Gastroesophageal sphincter (tissue), 4 donors: ENCODE data around the gene DCC. TPM values are rescaled to one million over a fixed set of nuclear protein-coding genes. Genes with fewer than 3 reads are reported as not detected.

Experiments
- ATAC-seq: fragments of 150-250 bp; one replicate; pipeline ENCODE4 v1.9.1; 2016; ENCODE audit warnings: mild to moderate bottlenecking, moderate library complexity
- H3K27ac ChIP-seq, 4 donors: fragments of 200-600 bp; sonication (generic) in 3 of 4; 1 replicate in 3 of 4; 2 replicates in 1 of 4; pipeline ENCODE4 v1.5.1; 2016 to 2019
- H3K27me3 ChIP-seq: fragments of 200-600 bp; sonication (generic); one replicate; pipeline ENCODE4 v1.5.1; 2019
- H3K36me3 ChIP-seq, 2 donors: fragments of 200-600 bp; sonication (generic); one replicate each; pipeline ENCODE4 v1.5.1; 2019; ENCODE audit warnings: control low read depth in 1 of 2
- H3K4me1 ChIP-seq, 3 donors: fragments of 200-600 bp; sonication (generic); 1 replicate in 2 of 3; 2 replicates in 1 of 3; pipeline ENCODE4 v1.5.1; 2016 to 2019; ENCODE audit warnings: control low read depth in 2 of 3
- H3K4me3 ChIP-seq, 2 donors: fragments of 200-600 bp; sonication (generic); one replicate each; pipeline ENCODE4 v1.5.1; 2019; ENCODE audit warnings: mild to moderate bottlenecking in 1 of 2, moderate library complexity in 1 of 2
- H3K9me3 ChIP-seq, 3 donors: fragments of 200-600 bp; sonication (generic); one replicate each; pipeline ENCODE4 v1.5.1; 2017 to 2019; ENCODE audit warnings: control low read depth in 2 of 3
- EP300 ChIP-seq: sonication (generic); formaldehyde crosslinking; IDR thresholded peaks from one replicate; pipeline ENCODE4 v1.6.1; 2017; ENCODE audit warnings: antibody characterized with exemption, mild to moderate bottlenecking
- POLR2A ChIP-seq, 2 donors: fragments of 450-650 bp; IDR thresholded peaks; one replicate each; pipeline ENCODE4 v1.6.1; 2017; ENCODE audit warnings: antibody characterized with exemption in 2 of 2, mild to moderate bottlenecking in 2 of 2, moderate library complexity in 1 of 2
- POLR2AphosphoS5 ChIP-seq: sonication (generic); formaldehyde crosslinking; IDR thresholded peaks from one replicate; pipeline ENCODE4 v1.6.1; 2017; ENCODE audit warnings: antibody characterized with exemption
- WGBS, 2 donors: methylation state at CpG; one replicate each; pipeline ENCODE4 v1.1.5; 2018; ENCODE audit warnings: low coverage in 1 of 2; 5-methylcytosine and 5-hydroxymethylcytosine counted together
- total RNA-seq, 4 donors: library from RNA; depleted of rRNA; stranded (reverse); fragments of >200 nt; gene quantifications; one replicate each; pipeline ENCODE4 v1.1.0, GENCODE V29; 2016
- TF ChIP-seq, protein P1 (sequence below), 4 experiments: fragments of 200-600 bp in 2 of 4; fragments of 450-650 bp in 2 of 4; sonication (generic) in 1 of 4; IDR thresholded peaks; one replicate each; pipeline ENCODE4 v1.5.1; 2017 to 2019; ENCODE audit warnings: antibody characterized with exemption in 4 of 4, mild to moderate bottlenecking in 2 of 4, moderate library complexity in 2 of 4

Gene DCC
- total RNA-seq, 4 donors from 2014 or later, result 0.13 to 0.54 (median 0.47) TPM; not detected in 1

DNA sequence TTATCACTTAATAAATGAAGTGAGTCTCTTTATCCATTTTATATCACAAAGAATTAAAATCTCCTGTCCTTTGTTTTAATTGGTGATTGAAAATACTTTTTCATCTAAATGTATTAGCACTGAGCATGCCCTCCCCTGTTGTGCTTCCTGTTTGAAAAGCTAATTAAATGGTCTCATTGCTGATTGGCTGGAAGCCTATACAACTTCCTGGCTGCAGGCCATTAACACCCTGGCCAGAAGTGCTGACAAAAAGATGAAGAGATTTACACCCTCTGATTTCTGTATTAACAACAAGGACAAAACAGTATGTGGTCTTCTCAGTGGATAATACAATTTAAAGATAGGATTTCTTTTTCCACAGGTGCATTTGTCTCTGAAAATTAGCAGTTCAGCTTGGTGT lies 548.0 kb downstream of the DCC start:
- Histone ChIP-seq H3K27ac (no peak overlapping the region), H3K4me3 (no peak overlapping the region), H3K36me3 (no peaks in the 10 kb centered on the region), H3K4me1 (no peaks in the 10 kb centered on the region), H3K27me3 (no peaks in the 10 kb centered on the region), H3K9me3 (no peaks in the 10 kb centered on the region)
- TF ChIP-seq POLR2AphosphoS5 (no peak), EP300 (no peak), POLR2A (IDR thresholded peaks at IDR 0.05) (no peak)
- TF ChIP-seq, protein P1, sequence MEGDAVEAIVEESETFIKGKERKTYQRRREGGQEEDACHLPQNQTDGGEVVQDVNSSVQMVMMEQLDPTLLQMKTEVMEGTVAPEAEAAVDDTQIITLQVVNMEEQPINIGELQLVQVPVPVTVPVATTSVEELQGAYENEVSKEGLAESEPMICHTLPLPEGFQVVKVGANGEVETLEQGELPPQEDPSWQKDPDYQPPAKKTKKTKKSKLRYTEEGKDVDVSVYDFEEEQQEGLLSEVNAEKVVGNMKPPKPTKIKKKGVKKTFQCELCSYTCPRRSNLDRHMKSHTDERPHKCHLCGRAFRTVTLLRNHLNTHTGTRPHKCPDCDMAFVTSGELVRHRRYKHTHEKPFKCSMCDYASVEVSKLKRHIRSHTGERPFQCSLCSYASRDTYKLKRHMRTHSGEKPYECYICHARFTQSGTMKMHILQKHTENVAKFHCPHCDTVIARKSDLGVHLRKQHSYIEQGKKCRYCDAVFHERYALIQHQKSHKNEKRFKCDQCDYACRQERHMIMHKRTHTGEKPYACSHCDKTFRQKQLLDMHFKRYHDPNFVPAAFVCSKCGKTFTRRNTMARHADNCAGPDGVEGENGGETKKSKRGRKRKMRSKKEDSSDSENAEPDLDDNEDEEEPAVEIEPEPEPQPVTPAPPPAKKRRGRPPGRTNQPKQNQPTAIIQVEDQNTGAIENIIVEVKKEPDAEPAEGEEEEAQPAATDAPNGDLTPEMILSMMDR (IDR thresholded peaks at IDR 0.05), result no peak
- no peak for ATAC-seq

DNA sequence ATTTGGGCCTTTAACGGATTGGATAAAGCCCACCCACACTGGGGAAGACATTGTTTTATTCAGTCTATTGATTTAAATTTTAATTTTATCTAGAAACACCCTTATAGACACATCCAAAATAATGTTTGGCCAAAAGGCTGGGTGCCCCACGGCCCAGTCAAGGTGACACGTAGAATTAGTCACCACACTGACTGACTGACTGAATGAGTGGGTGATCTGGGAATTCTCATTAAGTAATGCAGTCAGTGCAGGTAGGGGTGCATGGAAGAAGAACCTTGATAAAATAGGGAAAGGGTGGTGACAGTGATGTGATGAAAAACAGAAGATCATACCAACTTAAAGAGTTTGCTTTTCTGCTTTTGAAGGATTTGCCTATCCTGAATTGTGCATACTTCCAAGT lies 554.8 kb downstream of the DCC start:
- H3K27me3 ChIP-seq, result no peaks in the 10 kb centered on the region
- TF ChIP-seq POLR2A (IDR thresholded peaks at IDR 0.05) (no peak), POLR2AphosphoS5 (no peak), EP300 (no peak)
- TF ChIP-seq, protein P1 (IDR thresholded peaks at IDR 0.05), result no peak
- no peaks in the 10 kb centered on the region for H3K36me3 ChIP-seq
- H3K4me3 ChIP-seq, result no peak overlapping the region
- no peaks in the 10 kb centered on the region for H3K9me3 ChIP-seq
- H3K27ac ChIP-seq, result no peak overlapping the region
- 86 to 93% methylated on average over 3 of the region's 3 CpGs for WGBS, 2 donors
- H3K4me1 ChIP-seq, result peaks cover 0 to 4% (median 0%) of the 10 kb centered on the region in 3 donors
- ATAC-seq, result no peak

DNA sequence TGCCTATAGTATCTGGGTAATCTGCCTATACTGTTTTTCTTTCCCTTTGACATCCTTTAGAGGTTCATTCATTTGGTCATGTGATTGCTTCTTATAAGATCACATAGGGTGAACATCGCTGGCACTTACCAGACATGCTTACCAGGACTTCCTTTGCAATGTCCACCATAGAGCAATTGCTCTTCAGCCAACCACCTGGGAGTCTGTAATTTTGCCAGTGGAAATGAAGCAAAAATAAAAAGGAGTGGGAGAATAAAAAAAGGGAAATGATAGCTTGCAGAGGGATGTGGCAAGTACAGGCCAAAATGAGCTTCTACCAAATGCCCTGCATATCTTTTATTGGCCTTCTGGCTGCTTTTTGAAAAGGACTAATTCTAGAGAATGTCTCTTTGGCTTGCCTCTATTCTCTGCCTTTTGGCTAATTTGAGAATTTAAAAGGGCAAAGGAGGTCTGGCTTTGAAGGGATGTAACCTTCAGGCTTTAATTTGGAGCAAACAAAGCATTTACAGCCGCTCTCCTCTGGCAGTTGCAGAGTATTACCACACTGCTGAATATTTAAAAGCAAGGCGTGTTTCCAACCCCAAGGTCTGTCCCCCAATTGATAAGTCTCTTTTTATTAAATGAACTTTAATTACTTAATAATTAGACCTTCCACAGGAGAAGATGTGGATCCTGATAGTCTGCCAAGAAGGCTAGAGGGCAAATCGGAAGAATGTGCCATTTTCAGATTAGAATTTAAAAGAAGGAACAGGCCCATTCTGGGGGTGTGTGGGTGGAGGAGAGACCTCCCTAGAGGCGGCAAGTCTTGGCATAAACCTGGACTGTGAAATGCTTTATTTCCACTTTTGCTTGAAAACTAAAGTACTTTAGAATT lies 557.9 kb downstream of the DCC start:
- Histone ChIP-seq H3K9me3 (no peaks in the 10 kb centered on the region), H3K4me3 (no peak overlapping the region), H3K27me3 (no peaks in the 10 kb centered on the region), H3K4me1 (peaks cover 0 to 4% (median 0%) of the 10 kb centered on the region in 3 donors), H3K36me3 (no peaks in the 10 kb centered on the region), H3K27ac (no peak overlapping the region)
- no peak for ATAC-seq
- TF ChIP-seq POLR2A (IDR thresholded peaks at IDR 0.05), result no peak
- no peak for TF ChIP-seq POLR2AphosphoS5
- TF ChIP-seq EP300, result no peak
- WGBS, 2 donors, result 59 to 77% methylated on average over 5 of the region's 5 CpGs

DNA sequence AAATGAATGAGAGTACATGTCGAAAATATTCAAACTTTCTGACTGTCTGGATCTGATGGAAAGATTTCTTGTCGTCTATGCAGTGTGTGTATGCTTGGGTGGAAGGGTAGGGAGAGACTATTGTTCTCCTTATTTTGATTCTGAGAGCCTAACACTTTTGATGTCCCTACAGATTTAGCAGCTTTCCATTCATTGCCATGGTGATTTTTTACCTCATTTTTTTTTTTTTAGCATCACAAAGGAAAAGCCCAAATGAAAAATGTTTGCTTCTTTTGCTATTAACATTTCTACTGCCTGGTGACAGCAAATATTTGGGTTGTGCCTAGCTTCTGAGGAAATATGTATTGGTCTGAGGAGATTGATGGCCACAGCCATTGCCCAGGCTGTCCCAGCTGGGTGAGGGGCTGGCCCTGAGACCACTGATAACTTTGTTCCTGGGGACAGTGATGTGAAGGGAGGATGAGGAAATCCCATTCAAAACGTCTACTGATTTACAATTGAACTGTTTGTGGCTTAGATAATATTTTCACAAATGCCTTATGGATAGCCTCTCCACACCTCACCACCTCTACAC lies 558.6 kb downstream of the DCC start:
- H3K27ac ChIP-seq, result no peak overlapping the region
- H3K27me3 ChIP-seq, result no peaks in the 10 kb centered on the region
- H3K36me3 ChIP-seq, result no peaks in the 10 kb centered on the region
- H3K9me3 ChIP-seq, result no peaks in the 10 kb centered on the region
- TF ChIP-seq POLR2A (IDR thresholded peaks at IDR 0.05) (no peak), EP300 (no peak), POLR2AphosphoS5 (no peak)
- TF ChIP-seq, protein P1 (IDR thresholded peaks at IDR 0.05), result no peak
- peaks cover 0 to 4% (median 0%) of the 10 kb centered on the region in 3 donors for H3K4me1 ChIP-seq
- no peak for ATAC-seq
- no peak overlapping the region for H3K4me3 ChIP-seq
- 36 to 73% methylated on average over 2 to 3 of the region's 3 CpGs for whole genome bisulfite sequencing, 2 donors

DNA sequence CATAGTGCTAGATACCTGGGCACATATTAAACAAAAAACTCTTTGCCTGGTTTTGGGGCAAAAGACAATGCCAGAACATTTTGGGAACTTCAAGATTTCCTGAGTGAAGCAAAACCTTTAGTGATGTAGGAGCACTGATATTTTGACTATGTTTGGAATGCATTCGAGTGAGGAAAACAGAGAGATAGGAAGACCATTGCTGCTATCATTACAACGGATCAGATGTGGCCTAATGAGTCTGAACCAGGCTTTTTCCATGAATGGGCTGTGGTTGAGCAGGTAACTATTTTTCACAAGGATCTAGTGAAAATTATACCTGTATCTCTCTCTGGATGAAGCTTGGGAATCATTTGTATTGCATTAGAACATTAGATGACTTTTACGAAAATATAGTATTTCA lies 562.2 kb downstream of the DCC start:
- H3K9me3 ChIP-seq, result no peaks in the 10 kb centered on the region
- WGBS, 2 donors, result 81 to 86% methylated on average over 3 of the region's 3 CpGs
- H3K4me1 ChIP-seq, result peaks cover 0 to 4% (median 0%) of the 10 kb centered on the region in 3 donors
- no peaks in the 10 kb centered on the region for H3K27me3 ChIP-seq
- H3K36me3 ChIP-seq, result no peaks in the 10 kb centered on the region
- no peak overlapping the region for H3K27ac ChIP-seq
- ATAC-seq, result no peak
- TF ChIP-seq EP300, result no peak
- TF ChIP-seq POLR2A (IDR thresholded peaks at IDR 0.05), result no peak
- TF ChIP-seq, protein P1 (IDR thresholded peaks at IDR 0.05), result no peak
- no peak for TF ChIP-seq POLR2AphosphoS5
- H3K4me3 ChIP-seq, result no peak overlapping the region
